B cell (primary cell): ENCODE data around the gene PRKCB.

Experiments
- CTCF ChIP-seq: fragments of 200-600 bp; IDR thresholded peaks from one replicate; pipeline ENCODE4 v1.8.0; 2022; ENCODE audit warnings: antibody characterized with exemption, mild to moderate bottlenecking
- EZH2 ChIP-seq: IDR thresholded peaks from 2 replicates; pipeline ENCODE4 v1.6.1; 2012; ENCODE audit warnings: borderline replicate concordance, low read depth, mild to moderate bottlenecking, moderate library complexity, low read length; ENCODE audit not compliant: insufficient read depth, poor library complexity, severe bottlenecking

GRCh38 chr16:24009098-24009497, 173.3 kb downstream of the PRKCB start:
- no peak for TF ChIP-seq CTCF
- no peak for TF ChIP-seq EZH2
